Right ventricle myocardium superior (tissue), 1 donor: ENCODE results near the gene AMPD2. TPM values are rescaled to one million over a fixed set of nuclear protein-coding genes. Genes with fewer than 3 reads are reported as not detected.
"Not testable (repeated sequence)": the region's sequence is repeated elsewhere in the genome, so short reads cannot be mapped to it uniquely, and the experiment has no call there.

Experiments used
- ATAC-seq: fragments of 200-7000 bp; cut with Tn5 transposase; one replicate; pipeline ENCODE4 v1.9.1; 2020; ENCODE audit warnings: mild to moderate bottlenecking; ENCODE audit not compliant: poor library complexity
- DNase-seq: peaks from one replicate; pipeline ENCODE4 v3.0.0-alpha.2; 2020
- intact Hi-C: fragments of 100-400 bp; cut with DNase I; formaldehyde crosslinking; loops from one replicate; pipeline ENCODE4 v1.11.2; 2022
- total RNA-seq: library from RNA; stranded (reverse); fragmentation: NEBNext Ultra II Directional; extraction: Animal tissue kit (Norgen Biotek cat#: 25700); gene quantifications from one replicate; pipeline ENCODE4 v1.2.1, GENCODE V29; 2021
- donor health status: DM: no; HTN: yes; CAD: no; lungs with severe emphysema.

AMPD2 gene
- total RNA-seq, 1 donor from 2014 or later, result 11.5 TPM

DNA sequence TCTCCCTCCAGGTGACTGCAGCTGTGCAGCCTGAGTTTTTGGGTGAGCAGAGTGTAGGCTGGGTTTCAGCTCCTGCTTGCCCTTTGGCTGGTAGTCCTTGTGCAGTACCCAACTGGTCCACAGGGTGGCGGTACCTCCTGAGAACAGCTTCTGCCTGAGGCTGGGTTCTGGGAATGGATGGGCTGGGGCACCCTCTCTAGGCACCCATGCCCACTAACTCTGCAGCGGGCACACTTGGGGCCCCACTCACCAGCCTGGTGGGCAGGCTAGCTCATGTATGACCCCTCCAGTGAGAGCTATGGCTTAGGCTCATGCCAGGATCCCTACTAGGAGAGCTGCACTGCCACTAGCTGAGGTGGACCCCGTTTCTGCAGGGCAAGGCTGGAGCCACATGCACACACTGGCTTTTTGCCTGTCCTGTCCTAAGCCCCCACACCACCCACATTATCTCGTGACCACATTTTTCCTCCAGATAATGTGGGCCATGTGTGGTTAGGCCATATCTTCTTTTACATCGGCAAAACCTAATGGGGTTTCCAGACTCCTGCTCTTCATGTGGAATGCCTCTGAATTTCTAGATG, 20.7 kb downstream of the AMPD2 start:
- DNase-seq, result peak; percentile 92
- peak; percentile 60 for ATAC-seq
- intact Hi-C loops, result loop anchor here (1.0 kb wide), 1 partner anchor 133 kb away; no protein-coding TSS in a partner anchor

DNA sequence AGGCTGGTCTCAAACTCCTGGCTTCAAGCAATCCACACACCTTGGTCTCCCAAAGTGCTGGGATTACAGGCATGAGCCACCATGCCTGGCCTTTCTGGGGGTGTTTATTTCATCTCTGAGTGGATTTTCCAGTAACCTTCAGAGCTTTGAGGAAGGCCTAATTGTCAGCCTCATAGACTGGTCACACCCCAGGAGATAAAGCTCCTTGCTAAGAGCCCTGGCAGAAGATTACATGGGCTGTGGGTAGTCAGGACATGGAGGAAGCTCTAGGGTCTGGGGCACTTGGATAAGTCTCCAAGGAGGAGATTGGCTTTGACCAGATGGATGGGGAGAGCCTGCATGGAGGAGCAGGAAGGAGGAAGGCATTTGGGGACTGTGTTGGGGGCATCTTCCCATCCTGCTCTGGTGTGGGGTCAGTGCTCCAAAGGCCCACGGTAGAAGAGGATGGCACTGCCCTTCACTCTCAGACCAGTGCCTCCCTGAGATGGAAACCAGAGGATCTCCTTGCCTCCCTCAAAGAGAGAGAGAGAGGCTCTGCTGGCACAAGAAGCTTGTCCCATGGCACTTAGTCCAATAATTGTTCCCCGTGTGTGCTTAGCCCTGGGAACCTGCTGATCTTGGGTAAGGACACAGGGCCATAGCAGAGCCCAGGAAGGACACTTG, 21.6 kb downstream of the AMPD2 start:
- ATAC-seq, result no peak
- no peak for DNase-seq
- intact Hi-C loops, result no loop called here

DNA sequence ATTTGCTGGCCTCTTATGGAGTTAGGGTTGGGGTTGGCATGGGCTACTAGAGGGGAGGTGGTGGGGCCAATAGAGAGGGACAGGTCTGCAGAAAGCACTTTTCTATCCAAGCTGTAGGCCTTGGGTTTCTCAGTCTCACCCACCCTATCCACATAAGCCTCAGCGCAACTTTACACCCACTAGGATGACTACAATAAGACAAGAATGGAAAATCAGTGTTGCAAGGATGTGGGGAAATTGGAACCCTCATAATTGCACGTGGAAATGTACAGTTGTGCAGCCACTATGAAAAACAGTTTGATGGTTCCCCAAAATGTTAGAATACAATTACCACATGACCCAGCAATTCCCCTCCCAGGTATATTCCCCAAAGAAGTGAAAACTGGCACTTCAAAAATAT, 22.2 kb downstream of the AMPD2 start:
- ATAC-seq (no peak), DNase-seq (no peak)
- intact Hi-C loops, result no loop called here

DNA sequence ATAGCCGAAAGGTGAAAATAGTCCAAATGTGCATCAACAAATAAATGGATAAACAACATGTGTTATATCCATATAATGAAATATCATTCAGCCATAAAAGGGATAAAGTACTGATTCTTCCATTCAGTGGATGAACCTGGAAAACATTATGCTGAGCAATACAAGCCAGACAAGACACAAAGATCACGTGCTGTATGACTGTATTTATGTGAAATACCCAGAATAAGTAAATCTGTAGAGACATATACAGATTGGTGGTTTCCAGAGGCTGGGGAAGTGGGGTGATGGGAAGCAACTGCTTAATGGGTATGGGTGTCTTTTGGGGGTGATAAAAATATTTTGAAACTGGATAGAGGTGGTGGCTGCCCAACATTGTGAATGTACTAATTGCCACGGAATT, 23.0 kb downstream of the AMPD2 start:
- intact Hi-C loops, result no loop called here
- ATAC-seq, result no peak
- DNase-seq, result no peak

DNA sequence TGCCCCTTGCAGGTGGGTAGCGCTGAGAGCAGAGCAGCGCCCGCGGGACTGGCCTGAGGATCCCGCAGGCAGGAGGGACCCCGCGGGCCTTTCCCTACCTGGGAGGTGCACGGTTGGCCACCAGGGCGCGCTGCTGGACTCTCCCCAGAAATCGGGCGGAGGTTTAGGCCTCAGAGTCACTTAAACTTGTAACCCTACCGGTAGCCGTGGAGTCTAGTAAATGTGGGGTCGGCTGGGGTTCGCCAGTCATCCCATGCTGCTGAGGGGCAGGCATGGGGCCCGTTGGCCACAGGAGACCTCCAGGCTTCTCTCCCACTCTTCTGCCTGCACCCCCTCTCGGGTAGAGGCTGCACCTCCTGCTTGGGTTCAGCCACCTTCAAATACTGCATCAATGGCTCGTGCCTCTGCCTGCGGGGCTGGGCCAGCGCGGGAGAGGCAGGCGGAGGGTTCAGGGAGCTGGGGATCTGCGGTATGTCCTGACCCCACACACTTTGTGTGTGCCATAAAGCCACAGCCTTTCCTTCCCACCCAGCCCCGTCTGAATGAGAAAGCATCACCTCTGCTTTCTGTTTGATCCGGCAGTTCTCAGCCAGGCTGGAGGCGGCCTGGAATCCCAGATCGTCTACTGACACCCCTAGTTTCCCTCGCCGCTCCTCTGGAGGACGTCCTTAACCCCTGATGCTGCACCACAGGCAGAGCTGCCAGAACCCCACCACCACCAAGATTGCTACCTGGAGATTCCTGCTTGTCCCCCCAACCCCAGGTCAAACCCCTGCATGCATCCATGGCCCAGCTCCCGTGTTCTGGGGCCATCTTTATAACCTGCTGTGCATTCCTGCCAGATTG, 24.0 kb downstream of the AMPD2 start:
- intact Hi-C loops, result no loop called here
- peak; percentile 92 for ATAC-seq
- peak; percentile 91 for DNase-seq

DNA sequence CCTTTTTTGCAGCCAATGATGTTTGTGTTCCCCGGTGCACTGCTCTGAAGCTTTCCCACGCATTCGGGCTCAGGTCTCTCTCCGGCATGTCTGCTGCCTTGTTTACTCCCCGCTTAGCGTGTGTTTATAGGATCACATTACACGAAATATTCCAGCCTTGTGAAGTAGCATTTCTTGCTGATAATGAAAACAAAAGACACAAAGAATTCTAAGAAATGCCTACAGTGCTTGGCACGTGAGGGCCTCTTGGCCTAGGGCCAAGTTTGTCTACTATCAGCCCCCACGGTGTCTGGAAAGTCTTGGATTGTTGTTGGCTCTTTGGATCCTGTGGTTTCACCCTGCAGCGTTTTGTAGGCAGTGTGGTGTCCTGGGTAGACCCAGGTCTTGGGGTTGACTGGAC, 25.0 kb downstream of the AMPD2 start:
- ATAC-seq (no peak), DNase-seq (no peak)
- intact Hi-C loops, result no loop called here

DNA sequence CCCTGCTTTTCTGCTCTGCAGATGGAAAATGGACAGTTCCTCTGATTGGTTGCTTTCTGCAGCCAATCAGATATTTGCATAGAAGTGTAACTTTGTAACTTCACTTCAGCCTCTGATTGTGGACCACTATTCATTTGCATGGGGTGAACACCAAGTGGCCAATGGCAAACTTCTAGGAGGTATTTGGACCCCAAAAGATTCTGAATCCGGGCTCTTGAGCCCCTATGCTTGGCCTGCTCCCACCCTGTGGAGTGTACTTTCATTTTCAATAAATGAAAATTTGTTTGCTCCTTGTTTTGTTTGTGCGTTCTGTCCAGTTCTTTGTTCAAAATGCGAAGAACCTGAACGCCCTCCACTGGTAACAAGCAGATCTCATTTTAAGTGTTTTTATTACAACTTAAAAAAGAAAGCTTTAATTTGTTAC, 29.9 kb downstream of the AMPD2 start:
- intact Hi-C loops, result no loop called here
- DNase-seq, result no peak
- peak; percentile 48 for ATAC-seq

DNA sequence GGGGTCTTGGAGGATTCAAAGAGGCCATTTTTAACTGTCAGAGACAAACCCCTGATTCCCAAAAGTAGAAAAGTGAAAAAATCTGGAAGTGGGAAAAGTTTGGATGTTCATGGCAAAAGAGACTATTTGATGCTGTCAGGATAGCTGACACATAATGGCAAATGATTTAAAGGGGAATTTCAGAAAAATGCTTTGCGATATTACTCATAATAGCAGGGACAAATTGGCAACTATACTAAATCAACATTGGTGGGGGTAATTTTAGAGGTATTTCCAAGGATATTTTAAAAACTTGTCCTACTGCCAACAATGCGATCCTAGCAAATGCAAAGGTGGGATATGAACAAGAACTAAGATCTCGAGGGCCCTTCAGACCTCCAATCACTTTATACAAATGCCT, 31.0 kb downstream of the AMPD2 start:
- DNase-seq (no peak), ATAC-seq (no peak)
- intact Hi-C loops, result no loop called here

DNA sequence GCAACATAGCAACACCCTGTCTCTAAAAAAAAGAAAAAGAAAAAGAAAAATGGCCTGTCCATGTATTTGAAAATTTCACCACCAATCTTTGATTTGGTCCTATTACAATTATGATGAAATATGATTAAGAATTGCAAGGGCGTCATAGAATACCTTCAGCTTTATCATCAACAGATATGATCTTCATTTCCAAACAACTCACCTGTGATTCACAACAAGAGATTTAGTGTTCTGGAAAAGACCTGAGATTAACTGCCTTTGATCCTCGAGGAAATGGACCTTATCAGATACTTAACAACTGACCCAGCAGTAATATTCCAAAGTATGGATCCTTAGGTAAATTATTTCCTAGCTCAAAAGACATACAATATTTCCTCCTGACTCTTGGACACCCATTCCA, 32.8 kb downstream of the AMPD2 start:
- no peak for ATAC-seq
- no peak for DNase-seq
- intact Hi-C loops, result no loop called here

DNA sequence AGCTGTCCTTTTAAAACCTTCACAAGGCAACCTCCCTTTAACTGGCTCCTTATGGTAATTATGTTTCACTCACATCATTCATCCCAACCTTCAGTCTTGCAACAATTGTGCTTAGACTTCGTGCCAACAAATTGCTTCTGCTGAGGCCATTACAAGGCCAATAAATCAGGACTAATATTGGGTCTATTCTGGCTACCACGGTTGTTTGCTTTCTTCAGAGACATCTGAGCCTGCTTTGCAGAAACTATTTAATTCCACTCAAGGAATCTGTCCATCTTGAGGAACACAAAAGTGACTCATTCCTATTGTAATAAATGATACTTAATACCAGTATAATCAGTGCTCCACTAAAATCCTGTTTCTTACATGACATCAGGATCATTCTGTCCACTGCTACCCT, 33.7 kb downstream of the AMPD2 start:
- ATAC-seq (no peak), DNase-seq (no peak)
- intact Hi-C loops, result no loop called here

DNA sequence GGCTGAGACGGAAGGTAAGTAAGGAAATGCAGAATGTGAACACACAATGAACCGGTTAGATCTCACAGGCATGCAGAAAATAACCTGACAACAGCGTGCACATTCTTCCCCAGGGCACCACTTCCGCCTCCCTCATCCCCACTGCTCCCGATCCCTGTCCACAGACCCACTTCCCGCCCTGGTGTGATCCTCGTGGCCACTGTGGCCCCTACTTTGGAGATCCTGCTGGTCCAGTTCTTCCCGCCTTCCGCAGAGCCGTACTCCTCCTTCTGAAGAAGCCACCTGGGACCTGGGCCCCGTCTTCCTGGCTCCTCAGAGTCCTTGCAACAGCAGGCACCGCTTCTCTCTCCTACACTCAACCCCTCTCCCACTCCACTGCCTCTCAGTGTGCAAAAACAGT, 34.9 kb downstream of the AMPD2 start:
- intact Hi-C loops, result no loop called here
- ATAC-seq (no peak), DNase-seq (no peak)

DNA sequence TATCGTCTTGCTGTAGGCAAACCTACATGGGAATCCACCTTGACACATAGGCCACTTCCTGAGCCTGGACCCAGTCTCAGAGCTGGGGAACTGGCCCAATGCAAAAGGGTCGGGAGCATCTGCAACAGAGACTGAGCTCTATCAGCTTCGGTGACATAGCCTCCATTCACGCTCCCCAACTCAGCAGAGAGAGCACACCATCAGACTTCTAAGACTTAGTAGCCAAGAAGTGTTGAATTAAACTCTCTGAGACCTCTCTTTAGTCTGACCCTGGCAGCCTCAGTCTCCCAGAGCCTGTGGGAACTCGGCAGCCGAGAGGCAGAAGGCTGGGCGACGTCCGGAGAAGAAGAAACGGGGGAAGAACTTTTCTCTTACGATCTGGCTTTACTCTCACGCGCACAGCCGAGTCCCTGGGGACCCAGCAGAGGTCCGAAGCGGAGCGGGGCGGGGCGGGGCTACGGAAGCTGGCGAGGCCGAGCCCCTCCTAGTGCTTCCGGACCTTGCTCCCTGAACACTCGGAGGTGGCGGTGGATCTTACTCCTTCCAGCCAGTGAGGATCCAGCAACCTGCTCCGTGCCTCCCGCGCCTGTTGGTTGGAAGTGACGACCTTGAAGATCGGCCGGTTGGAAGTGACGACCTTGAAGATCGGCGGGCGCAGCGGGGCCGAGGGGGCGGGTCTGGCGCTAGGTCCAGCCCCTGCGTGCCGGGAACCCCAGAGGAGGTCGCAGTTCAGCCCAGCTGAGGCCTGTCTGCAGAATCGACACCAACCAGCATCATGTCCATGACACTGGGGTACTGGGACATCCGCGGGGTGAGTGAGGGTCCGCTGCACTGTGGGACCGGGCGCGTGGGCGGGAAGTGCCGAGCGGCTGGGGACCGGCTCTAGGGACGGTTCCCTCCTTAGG, 36.2 kb downstream of the AMPD2 start, which contains the start of gene GSTM4:
Gene GSTM4, plus strand, starts transcription at position 485 of the 905 bp plus-strand sequence. Its CDS starts 291 bp downstream, at position 776.
- intact Hi-C loops, result no loop called here
- peak; percentile 94 for DNase-seq
- ATAC-seq, result peak; percentile 98

DNA sequence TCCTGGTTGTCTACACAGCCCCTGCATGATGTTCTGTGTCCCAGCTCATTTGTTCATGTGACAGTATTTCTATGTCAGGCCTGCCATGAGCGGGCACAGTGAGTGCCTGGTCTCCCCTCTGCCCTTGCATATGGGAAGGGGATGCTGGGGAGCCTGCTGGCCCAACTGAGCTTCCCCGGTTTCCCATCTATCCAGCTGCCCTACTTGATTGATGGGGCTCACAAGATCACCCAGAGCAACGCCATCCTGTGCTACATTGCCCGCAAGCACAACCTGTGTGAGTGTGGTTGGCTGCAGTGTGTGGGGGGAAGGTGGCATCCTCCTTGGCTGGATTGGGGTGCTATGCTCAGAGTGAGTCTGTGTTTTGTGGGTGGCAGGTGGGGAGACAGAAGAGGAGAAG, 37.8 kb downstream of the AMPD2 start:
- no peak for ATAC-seq
- DNase-seq, result no peak
- intact Hi-C loops, result no loop called here

DNA sequence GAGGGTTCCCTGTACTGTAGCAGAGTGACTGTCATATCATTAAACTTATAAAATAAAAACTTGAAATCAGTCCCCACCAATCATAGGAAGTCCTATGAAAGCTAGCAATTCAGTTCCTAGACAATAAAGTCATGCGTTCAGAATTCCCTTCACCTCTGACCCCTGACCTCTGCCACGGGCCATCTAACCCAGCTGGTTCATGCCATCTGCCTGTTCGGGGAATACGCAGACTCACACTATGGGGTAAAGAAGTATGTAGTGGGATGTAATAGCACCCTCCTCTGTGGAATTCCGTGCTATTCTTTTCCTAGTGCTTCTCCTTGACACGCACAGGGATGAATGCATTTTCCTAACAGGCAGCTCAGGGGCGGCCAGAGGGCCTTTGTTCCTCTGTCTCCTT, 38.3 kb downstream of the AMPD2 start:
- DNase-seq (no peak), ATAC-seq (no peak)
- intact Hi-C loops, result no loop called here

DNA sequence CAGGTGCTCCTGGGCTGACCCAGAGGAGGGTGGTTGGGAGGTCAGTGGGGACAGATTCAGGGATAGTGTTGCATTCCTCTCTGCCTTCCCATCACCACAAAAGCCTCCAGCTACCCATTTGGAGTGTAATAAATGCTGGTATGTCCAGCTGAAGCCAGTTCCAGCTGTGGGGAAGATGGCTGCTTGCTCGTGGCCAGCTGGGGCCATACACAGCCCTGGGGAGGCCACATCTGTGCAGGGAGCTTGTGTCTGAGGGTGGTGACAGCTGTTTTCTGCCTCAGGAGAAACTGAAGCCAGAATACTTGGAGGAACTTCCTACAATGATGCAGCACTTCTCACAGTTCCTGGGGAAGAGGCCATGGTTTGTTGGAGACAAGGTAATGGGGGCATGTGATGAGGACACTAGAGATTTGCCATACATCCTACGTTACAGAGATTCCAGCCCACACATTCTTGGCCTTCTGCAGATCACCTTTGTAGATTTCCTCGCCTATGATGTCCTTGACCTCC, 39.0 kb downstream of the AMPD2 start:
- DNase-seq (no peak), ATAC-seq (no peak)
- intact Hi-C loops, result no loop called here

DNA sequence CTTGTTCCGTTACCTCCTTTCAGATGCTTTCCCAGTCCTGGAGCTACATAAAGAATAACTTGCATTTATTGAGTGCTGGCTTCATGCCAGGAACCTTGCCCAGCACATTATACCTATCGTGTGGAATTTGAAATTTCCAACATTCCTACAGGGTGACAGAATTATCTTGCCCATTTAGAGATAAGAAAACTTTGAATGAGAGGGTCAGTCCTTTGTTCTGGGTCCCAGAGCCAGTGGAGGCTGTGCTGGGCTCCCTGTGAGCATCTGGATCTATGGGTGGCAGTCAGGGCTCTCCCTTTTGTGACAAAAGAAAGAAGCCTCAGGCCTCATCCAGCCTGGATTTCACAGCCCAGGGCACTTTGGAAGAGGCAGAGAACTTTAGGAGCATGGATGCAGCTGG, 39.5 kb downstream of the AMPD2 start:
- ATAC-seq (no peak), DNase-seq (no peak)
- intact Hi-C loops, result no loop called here

DNA sequence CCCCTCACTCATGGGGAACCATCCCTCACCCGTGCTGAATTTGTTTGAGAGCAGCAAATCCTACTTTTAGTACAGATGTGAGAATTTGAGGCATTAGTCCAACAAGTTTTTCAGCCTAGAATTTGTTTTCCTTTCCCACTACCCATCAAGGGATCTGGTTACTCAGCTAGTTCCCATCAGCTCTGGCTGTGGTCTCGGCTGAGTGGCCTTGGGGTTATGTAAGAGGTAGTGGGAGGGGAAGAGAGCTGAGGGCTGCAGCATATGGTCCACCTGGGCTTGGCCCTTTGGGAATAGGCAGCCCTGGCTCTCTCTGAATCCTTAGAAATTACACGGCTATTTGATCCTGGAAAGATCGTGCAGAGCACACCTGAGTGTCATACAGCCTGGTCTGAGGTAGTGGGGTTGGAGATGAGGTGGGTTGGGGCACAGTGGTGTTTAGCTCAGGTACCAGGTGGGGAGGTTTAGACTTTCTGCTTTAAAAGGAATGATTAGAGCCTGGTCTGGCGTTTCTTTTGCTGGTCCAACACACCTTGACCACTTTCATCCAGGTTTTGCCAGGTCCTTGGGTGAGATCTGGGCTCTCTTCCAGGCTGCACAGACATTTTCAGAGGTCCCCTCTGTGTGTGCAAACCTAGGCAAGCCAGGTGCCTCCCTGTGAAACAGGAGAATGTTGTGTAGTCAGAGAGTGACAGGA, 40.5 kb downstream of the AMPD2 start:
- DNase-seq (no peak), ATAC-seq (no peak)

DNA sequence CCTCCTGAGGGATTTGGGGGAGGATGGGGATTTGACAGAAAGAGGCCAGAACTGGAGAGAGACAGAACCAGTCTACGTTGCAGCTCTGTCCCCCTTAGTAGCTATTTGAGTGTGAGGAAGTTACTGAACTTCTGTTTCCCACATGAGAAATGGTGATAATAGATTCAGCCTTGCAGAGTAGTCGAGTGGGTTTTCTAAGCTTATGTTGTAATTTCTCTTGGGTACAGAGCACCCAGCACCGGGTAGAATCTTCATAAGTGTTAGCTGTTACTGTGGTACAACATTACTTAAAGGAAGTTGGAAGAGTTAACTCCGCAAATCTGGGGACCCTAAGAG, 41.0 kb downstream of the AMPD2 start:
- DNase-seq, intact Hi-C loops, ATAC-seq: not testable (repeated sequence)

More for the DNA sequence above, 40.5 kb downstream of the AMPD2 start:
- intact Hi-C loops, result no loop called here
